Adipose tissue (tissue), 3 donors: ENCODE measurements around the gene STON2. TPM values are rescaled to one million over a fixed set of nuclear protein-coding genes. Genes with fewer than 3 reads are reported as not detected.

Experiments
- H3K27ac ChIP-seq: one replicate; pipeline ENCODE4 v1.5.1; 2013; ENCODE audit warnings: low read depth, low read length
- WGBS, 3 donors: extraction: QIAGEN DNeasy Blood & Tissue Kit; methylation state at CpG; one replicate each; pipeline ENCODE4 v1.1.7; 2013; 5-methylcytosine and 5-hydroxymethylcytosine counted together
- polyA plus RNA-seq, 3 donors: library from polyadenylated mRNA; stranded (reverse); fragments of 200-250 nt; gene quantifications; one replicate each; pipeline ENCODE4 v1.2.3, GENCODE V29; 2013
- donor health status: healthy with polysubstance abuse.
- donor health status: Bipolar disorder and iron deficiency.
- donor health status: healthy.

The STON2 gene
- polyA plus RNA-seq, 3 donors = 0.33 to 7.4 (median 1.1) TPM

DNA sequence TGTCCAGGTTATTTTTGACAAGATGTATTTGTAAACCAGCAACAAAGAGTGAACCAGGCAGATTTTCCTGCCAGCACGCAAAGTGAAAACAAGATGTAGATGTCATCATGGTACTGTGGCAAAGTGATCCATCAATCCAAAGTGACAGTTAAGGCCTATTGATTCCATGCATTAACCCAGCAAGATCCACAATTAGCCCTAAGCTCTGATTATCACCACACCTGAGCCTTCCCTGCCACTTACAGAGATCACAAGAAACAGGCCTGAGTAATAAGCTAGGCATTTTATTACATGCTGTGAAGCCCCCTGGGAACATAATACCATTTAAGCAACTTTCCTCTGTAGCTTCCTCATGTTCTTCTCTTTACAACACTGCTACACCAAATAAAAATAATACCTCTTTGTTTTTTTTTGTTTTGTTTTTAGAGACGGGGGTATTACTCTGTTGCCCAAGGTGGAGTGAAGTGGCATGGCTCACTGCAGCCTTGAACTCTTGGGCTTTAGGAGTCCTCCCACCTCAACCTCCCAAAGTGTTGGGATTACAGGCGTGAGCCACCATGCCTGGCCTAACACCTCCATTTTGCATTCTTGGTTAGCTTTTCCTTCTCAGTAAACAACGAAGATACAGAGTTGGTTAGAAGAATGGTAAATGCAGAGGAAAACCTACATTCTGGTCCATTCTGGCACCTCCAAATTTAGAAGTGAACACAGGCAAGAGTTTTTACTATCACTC is 85.5 kb downstream of the STON2 start:
- H3K27ac ChIP-seq = no peak overlapping the region
- WGBS, 3 donors = 86 to 88% (median 87%) methylated on average over 4 of the region's 4 CpGs

DNA sequence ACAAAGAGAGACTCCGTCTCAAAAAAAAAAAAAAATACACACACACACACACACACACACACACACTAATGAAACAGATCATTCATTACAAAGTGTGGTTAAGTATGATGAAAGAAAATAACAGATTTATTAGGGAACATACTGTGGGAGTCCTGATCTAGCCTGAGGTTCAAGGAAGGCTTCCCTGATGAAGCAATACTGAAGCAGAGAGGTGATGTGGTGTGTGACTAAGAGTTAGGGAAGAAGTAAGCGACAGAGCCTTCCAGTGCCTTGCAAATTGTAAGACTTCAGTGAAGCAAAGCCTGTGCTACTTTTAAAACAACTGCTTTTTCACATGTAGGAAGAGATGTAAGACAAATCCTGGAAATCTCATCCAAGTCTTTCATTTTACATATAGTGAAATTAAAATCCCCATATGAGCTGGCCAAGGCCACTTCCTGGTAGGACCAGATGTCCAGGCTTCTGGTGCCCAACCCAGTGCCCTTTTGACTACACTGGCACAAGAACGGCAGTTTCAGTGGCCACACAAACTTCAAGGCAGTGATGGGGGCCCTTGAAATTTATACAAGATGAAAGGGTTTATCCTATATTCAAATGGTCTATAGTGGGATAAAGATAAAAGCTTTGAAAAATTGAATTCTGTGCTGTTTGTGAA is 86.2 kb downstream of the STON2 start:
- 73 to 82% (median 81%) methylated on average over 2 to 3 of the region's 3 CpGs for WGBS, 3 donors
- no peak overlapping the region for H3K27ac ChIP-seq

DNA sequence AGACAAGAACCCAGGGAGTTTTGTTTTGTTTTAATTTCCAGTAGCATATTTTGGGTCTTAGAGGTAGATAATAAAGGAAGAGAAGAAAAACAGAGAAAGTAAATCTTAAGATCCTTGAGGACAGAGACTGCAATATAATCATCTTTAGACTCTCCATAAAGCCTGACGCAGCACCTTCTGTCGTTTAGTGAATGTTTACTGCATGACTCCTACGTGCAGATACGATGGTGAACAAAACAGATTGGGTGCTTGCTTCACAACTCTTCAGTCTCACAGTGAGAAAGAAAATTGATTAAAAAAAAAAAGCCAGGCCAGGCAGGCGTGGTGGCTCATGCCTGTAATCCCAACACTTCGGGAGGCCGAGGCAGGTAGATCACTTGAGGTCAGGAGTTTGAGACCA is 86.9 kb downstream of the STON2 start:
- 81 to 87% (median 84%) methylated on average over 7 of the region's 7 CpGs for WGBS, 3 donors
- H3K27ac ChIP-seq = no peak overlapping the region

DNA sequence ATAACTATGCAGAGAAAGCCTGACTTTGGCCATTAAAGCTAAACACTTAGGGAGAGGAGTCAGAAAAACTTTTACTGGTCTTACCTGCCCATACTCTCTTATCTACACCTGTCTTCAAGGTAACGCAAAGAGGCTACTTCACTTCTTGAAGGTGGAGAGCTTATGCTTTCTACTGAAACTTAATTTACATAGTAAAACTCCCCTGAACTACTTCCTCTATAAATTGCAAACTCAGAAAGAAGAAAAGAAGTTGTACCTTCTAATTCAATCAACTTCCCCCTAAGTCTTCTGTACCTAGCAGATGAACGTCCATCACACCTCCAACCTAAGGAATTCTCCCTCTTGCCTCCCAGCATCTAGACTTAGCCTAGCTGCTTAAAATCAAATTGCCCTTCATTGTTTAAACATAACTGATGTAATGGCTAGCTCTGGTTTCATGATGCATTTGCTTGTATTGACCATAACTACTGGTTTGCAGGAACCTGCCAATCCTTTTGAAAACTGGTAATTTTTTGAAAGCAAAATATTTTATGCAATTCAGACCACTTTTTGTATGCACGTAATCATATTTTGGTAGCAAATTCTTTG is 87.7 kb downstream of the STON2 start:
- WGBS, 3 donors = 66 to 74% (median 71%) methylated on average over 3 of the region's 3 CpGs
- no peak overlapping the region for H3K27ac ChIP-seq

DNA sequence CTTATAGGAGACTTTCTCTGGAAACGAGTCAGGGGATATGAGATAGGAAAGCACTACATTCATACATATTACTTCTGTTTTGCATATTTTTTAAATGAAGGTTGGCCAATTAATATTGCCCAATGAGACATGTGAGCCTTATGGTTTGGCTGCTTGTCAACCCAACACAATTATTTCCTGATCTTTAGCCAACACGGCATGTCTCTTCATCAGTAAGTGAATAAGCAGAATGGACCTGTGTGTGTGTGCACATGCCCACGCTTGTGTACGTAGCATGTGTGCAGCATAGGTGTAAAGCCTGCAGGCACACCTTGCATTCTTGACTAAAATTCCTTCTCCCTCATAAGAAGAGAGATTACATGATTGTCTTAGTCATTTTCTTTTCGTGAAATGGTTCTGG is 88.3 kb downstream of the STON2 start:
- 36 to 57% (median 38%) methylated on average over 5 of the region's 5 CpGs for WGBS, 3 donors
- no peak overlapping the region for H3K27ac ChIP-seq

DNA sequence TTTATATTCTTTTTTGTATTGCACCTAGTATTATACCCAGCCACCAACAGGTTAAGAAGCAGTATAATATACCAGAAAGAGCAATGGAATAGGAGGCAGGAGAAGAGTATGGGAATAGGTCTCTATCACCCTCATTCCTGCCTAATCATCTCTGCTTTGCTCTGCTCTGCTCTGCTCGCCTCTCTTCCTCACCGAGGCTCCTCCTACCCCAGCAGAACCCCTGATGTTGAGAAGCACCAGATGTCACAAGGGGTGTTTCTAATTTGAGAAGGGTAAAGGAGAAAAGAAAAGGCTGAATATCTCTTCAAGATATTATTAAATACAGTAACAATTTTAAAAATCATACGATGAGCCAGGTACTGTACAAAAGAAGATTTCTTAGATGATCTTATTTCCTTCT is 89.0 kb downstream of the STON2 start:
- WGBS, 3 donors = 26 to 38% (median 29%) methylated on average over 3 of the region's 3 CpGs
- no peak overlapping the region for H3K27ac ChIP-seq

DNA sequence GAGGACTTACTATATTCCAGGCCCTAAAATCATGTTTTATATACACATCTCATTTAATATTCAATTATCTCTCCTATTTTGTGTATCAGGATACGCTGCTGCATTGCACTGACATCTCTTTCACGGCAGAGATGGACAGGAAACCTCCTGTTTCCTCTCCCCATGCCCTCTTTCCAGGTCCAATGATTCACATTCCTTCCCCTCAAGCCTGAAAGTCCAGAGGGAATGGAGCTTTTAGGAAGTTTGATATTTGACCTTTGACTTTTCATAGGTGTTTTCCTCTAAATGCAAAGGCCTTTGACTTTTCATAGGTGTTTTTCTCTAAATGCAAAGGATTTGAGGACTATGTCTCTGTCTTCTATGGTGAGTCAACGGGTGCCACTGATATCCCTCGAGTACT is 89.5 kb downstream of the STON2 start:
- H3K27ac ChIP-seq = no peak overlapping the region
- WGBS, 3 donors = 64 to 66% (median 66%) methylated on average over 4 of the region's 4 CpGs

DNA sequence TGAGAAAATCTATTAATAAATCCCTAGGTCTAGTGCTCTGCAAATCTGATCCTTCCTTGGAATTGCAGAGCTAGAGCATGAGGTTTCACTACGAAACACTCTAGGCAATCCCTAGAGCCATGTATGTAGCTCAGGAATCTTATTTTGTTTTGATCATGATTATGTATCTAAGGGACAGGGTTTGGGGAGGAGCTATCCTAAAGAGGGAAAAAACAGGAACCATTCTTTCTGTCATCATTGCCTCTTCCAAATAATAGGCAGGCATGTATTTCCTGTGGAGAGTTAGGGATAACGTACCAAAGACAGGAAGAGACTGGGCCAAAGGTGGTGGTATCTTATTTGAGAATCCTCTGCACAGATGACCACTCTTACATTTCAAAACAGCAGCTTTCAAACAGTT is 90.6 kb downstream of the STON2 start:
- 55 to 93% (median 62%) methylated on average over 2 of the region's 2 CpGs for WGBS, 3 donors
- no peak overlapping the region for H3K27ac ChIP-seq

DNA sequence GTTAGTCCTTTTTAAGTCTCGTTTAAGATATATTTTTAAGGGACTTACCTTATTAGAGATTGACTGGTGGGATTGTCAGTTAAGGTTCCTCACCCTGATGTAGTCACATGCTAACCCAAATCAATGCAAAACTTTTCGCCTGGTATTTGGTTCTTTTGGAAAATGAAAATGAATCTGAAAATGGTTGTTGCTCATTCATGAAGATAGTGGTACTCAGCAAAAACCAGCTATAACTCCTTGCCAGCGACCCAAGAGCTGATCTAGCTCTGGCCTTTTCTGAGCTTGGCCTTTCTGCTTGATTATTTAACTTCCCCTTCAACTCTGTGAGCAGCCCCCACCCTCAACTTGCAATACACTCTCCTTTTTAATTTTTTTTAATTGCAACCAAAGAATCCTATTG is 94.4 kb downstream of the STON2 start:
- no peak overlapping the region for H3K27ac ChIP-seq
- 82 to 89% (median 84%) methylated on average over 3 of the region's 3 CpGs for WGBS, 3 donors

DNA sequence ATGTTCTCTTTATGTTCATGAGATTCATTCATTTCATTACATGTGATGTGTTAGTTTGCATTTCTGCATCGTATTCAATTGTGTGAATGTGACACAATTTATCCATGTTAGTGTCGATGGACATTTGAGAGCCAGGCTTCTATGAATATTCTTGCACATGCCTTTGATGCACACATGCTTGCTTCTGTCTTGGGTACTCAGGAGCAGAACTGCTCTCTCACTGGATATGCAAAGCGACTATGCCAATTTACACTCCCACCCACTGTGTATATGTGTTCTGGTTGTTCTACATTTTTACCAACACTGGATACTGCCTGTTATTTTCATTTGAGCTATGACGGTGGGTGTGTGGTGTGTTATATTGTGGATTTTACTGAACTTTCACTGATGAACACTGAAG is 95.1 kb downstream of the STON2 start:
- no peak overlapping the region for H3K27ac ChIP-seq
- 85 to 94% (median 93%) methylated on average over 4 of the region's 4 CpGs for WGBS, 3 donors

DNA sequence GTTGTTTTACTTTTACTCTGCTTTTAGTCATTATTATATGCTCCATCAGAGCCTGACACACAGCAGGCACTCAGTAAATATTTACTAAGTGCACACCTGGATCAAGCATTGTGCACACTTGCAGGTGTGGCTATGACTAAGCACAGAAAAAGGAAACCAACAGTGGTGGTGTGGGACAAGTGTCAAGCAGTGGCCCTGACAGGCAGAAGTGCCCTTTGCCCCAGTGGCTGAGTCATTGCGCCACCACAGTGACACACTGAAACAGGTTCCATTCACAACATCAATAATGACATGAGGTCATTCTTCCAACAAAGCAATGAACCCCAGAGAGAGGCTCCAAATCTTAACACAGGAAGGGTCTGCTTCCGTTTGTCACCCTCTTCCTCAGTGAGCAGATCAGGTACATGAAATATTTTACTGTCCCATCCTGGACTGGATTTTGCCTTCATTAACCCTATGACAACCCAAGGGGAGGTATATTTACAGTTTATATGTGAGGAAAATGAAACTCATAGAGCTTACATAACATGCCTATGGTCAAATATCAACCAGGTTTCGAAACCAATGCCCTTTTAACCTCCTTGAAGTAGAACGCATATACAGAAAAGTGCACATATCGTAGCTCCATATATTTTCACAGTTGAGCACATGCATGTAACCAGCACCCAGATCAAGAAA is 96.7 kb downstream of the STON2 start:
- 46 to 59% (median 58%) methylated on average over 5 of the region's 5 CpGs for WGBS, 3 donors
- H3K27ac ChIP-seq = no peak overlapping the region

DNA sequence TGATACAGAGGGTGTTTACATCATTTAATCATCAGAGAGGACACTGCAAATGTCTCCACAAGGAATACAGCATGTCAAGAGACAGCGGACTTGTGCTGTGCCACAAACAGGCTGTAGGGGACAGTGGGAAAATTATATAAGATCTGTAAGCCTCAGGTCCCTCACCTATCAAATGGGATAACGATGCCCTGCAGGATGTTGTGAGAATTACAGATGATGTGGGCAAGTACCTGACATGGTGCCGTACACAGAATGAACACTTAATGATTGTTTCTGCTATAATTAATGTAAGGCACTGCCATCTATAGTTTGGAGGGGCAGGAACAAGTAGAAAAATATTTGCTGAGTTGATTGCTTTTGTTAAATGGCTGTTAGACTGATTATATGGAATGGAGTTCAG is 97.5 kb downstream of the STON2 start:
- 90 to 94% (median 90%) methylated on average over 3 of the region's 3 CpGs for WGBS, 3 donors
- H3K27ac ChIP-seq = no peak overlapping the region

DNA sequence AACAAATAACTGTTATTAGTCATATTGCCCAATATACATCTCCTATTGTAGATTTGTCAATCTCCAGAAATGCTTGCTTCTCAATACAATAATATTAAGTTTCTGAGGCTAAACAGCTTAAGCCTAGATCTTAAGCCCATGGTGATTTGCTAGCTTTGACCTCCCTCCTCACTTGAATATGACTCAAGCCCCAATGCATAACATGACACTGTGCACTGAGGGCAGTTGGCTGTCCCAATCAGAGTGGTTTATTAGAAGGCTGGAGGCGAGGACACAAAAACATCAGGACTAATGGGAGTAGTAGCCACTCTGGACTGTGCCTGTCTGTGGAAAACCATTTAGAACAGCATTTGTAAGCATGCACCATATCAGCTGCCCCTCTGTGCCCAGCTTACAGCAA is 98.3 kb downstream of the STON2 start:
- WGBS, 3 donors = 83 to 94% (median 91%) methylated on average over 1 of the region's 1 CpG
- H3K27ac ChIP-seq = no peak overlapping the region

DNA sequence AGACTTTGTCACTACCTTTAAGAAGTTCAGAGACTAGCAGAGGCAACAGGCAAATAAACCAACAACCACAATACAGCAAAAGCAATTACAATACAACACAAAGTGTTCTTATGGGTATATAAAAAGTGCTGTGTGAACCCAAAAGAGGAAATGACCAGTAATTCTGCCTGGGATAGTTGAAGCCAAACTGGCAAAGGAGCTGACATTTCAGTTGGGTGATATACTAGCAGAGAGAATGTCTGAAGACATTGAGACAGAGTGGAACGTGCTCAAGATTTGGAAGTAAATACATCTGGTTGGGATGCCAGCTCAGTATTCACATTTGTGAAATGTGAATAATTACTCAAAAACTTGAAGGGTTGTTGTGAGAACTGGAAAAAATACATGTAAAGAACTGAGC is 98.8 kb downstream of the STON2 start:
- no peak overlapping the region for H3K27ac ChIP-seq
- WGBS, 3 donors = 28 to 75% (median 28%) methylated on average over 1 of the region's 1 CpG

DNA sequence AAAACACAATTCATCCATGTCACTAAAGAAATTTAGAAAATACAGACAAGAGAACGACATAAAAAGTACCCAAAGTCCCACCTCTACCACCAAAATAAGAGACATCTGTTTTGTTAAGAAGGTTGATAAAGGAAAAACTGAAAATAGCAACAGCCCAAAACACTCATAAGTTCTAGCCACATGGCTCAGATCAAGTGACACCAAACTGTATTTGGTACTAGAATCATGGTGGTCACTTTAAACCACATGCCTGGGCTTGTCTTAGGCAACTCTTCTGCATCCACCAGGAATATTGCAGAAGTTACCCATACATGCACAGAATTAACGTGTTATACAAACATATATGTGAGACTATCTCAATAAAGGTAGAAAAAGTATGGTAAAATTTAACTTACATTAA is 101.2 kb downstream of the STON2 start:
- 87 to 95% (median 93%) methylated on average over 2 of the region's 2 CpGs for WGBS, 3 donors
- H3K27ac ChIP-seq = no peak overlapping the region

DNA sequence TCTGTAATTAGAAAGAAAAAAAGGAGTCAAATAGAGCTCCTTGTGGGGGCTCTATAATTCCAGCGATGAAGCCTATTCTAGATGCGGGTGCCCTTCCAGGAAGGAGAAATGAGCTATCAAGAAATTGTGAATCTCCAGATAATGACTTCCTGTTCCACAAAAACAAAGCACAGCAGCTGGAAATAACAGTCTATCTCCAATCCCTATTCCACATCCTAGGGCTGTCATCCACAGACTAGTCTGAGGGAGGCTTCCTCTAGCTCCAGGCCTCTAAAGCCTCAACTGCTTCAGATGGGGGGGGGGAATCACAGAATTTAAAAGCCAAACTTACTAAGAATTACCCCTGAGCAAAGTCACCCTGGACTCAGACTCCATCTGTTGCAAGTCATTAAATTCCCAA is 102.0 kb downstream of the STON2 start:
- 60 to 72% (median 71%) methylated on average over 2 of the region's 2 CpGs for WGBS, 3 donors
- H3K27ac ChIP-seq = no peak overlapping the region

DNA sequence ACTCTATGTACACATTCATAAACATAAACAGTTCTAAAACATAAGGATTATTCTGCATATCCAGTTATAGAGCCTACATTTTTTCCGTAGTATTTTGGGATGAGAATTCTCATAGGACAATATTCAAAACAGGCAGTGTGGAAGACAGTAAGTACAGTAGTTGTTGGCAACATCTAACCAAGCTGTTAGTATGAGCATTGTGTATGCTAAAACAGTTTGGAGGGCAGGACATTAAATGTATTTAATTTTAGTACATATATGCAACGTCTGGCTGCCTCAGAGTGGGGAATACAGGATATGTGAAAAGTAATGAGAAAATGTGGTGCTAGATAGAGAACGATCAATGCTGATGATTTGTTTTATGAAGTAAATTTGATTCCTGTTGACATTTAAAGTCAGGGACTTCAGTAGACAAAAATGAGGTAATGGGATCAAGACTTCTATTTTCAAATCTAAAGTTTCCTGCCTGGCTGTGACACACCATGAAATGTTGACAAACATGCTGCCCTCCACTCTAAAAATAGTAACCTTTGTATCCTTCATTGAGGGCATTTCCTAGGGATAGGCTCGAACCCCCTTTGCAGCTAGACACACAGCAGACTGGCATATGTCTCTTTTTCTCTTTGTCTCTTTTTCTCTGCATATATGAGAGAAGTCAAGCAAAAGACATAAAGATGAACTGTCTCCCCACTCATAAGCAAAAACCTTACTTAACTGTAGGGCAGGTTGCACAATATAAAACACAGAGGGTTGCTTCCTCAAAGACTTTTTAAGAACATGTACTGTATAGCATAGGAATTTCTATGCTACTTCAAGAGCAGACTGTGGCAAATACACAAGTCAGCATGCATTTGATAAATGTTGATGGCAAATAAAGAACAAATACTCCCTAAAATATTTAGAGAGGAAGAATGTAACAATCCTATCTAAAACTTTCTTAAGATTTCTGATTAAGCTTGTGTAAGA is 103.9 kb downstream of the STON2 start:
- no peak overlapping the region for H3K27ac ChIP-seq
- WGBS, 3 donors = 53 to 83% (median 66%) methylated on average over 4 of the region's 4 CpGs

DNA sequence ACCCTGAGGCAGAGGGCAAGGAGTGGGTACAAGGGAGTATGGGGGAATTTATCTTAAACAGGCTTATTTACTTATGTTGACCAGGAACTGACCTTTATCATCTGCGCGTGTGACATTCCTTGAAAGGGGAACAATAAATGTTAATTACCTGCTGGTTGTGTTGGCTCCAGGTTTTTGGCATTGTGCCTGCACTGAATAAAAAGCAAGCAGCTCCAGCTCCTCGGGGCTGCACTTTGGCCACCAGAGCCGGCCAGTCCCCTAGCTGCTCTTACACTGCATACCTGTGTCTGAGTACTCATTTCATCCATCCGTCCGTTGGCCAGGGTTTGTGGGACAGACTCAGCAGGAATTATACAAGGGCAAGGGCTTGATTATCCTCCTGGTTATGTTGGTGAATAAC is 110.6 kb downstream of the STON2 start:
- 70 to 88% (median 81%) methylated on average over 6 of the region's 6 CpGs for WGBS, 3 donors
- no peak overlapping the region for H3K27ac ChIP-seq
